ENCODE data around the gene CA9. TPM values are rescaled to one million over a fixed set of nuclear protein-coding genes. Genes with fewer than 3 reads are reported as not detected.

Gene CA9
- total RNA-seq, 1 experiment from 2014 or later: 1.0 TPM

GRCh38 chr9:35713578-35713977, 39.9 kb downstream of the CA9 start (continued):
- TF ChIP-seq, protein P1, sequence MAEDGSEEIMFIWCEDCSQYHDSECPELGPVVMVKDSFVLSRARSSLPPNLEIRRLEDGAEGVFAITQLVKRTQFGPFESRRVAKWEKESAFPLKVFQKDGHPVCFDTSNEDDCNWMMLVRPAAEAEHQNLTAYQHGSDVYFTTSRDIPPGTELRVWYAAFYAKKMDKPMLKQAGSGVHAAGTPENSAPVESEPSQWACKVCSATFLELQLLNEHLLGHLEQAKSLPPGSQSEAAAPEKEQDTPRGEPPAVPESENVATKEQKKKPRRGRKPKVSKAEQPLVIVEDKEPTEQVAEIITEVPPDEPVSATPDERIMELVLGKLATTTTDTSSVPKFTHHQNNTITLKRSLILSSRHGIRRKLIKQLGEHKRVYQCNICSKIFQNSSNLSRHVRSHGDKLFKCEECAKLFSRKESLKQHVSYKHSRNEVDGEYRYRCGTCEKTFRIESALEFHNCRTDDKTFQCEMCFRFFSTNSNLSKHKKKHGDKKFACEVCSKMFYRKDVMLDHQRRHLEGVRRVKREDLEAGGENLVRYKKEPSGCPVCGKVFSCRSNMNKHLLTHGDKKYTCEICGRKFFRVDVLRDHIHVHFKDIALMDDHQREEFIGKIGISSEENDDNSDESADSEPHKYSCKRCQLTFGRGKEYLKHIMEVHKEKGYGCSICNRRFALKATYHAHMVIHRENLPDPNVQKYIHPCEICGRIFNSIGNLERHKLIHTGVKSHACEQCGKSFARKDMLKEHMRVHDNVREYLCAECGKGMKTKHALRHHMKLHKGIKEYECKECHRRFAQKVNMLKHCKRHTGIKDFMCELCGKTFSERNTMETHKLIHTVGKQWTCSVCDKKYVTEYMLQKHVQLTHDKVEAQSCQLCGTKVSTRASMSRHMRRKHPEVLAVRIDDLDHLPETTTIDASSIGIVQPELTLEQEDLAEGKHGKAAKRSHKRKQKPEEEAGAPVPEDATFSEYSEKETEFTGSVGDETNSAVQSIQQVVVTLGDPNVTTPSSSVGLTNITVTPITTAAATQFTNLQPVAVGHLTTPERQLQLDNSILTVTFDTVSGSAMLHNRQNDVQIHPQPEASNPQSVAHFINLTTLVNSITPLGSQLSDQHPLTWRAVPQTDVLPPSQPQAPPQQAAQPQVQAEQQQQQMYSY (CRISPR knock-in tag; IDR thresholded peaks at IDR 0.05): no peak
- no peak for TF ChIP-seq NR1H2 (CRISPR knock-in tag; IDR thresholded peaks at IDR 0.05)

- ChIA-PET CTCF (interaction anchor here (2.3 to 4.1 kb wide), 2 partner anchors 17 to 18 kb away, joined by 12 to 29 read pairs; partner anchors contain the start of genes CREB3 and TLN1), POLR2A (no interaction called here)
- Mint-ChIP-seq H3K27me3 (ENCODE audit: low read depth) (no peaks in the 10 kb centered on the region), H3K4me3 (no peak overlapping the region), H3K27ac (no peak overlapping the region), H3K4me1 (no peaks in the 10 kb centered on the region), H3K9me3 (no peaks in the 10 kb centered on the region), H3K36me3 (peaks cover 80% of the 10 kb centered on the region)
- ATAC-seq (no peak), DNase-seq (ENCODE audit: low spot score) (no peak)
- TF ChIP-seq, protein P2, sequence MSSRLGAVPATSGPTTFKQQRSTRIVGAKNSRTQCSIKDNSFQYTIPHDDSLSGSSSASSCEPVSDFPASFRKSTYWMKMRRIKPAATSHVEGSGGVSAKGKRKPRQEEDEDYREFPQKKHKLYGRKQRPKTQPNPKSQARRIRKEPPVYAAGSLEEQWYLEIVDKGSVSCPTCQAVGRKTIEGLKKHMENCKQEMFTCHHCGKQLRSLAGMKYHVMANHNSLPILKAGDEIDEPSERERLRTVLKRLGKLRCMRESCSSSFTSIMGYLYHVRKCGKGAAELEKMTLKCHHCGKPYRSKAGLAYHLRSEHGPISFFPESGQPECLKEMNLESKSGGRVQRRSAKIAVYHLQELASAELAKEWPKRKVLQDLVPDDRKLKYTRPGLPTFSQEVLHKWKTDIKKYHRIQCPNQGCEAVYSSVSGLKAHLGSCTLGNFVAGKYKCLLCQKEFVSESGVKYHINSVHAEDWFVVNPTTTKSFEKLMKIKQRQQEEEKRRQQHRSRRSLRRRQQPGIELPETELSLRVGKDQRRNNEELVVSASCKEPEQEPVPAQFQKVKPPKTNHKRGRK (CRISPR knock-in tag; IDR thresholded peaks at IDR 0.05; ENCODE audit: borderline replicate concordance): no peak
- no peak for TF ChIP-seq NFATC4 (CRISPR knock-in tag; IDR thresholded peaks at IDR 0.05)
- TF ChIP-seq NFE2L1 (CRISPR knock-in tag; IDR thresholded peaks at IDR 0.05): no peak
- no peak for TF ChIP-seq SP1 (CRISPR knock-in tag; conservative IDR thresholded peaks at IDR 0.05)
- TF ChIP-seq TCF7 (CRISPR knock-in tag; IDR thresholded peaks at IDR 0.05; ENCODE audit: low read depth): no peak
- no peak for TF ChIP-seq ZBTB43 (CRISPR knock-in tag; IDR thresholded peaks at IDR 0.05)
- TF ChIP-seq E2F4 (CRISPR knock-in tag; IDR thresholded peaks at IDR 0.05; ENCODE audit: borderline replicate concordance, low read depth): no peak
- no peak for TF ChIP-seq SOX15 (CRISPR knock-in tag; IDR thresholded peaks at IDR 0.05)
- TF ChIP-seq, protein P3, sequence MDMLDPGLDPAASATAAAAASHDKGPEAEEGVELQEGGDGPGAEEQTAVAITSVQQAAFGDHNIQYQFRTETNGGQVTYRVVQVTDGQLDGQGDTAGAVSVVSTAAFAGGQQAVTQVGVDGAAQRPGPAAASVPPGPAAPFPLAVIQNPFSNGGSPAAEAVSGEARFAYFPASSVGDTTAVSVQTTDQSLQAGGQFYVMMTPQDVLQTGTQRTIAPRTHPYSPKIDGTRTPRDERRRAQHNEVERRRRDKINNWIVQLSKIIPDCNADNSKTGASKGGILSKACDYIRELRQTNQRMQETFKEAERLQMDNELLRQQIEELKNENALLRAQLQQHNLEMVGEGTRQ (CRISPR knock-in tag; IDR thresholded peaks at IDR 0.05): no peak
- TF ChIP-seq GABPB1 (CRISPR knock-in tag; IDR thresholded peaks at IDR 0.05): no peak
- TF ChIP-seq TEAD1 (CRISPR knock-in tag; IDR thresholded peaks at IDR 0.05): no peak
These were observed 40.4 kb downstream of the CA9 start for GRCh38 chr9:35714123-35714522.

GRCh38 chr9:35714579-35715252, 41.0 kb downstream of the CA9 start:
- ATAC-seq (no peak), DNase-seq (ENCODE audit: low spot score) (no peak)
- Mint-ChIP-seq H3K9me3 (no peaks in the 10 kb centered on the region), H3K27ac (no peak overlapping the region), H3K4me3 (no peak overlapping the region), H3K4me1 (no peaks in the 10 kb centered on the region), H3K27me3 (ENCODE audit: low read depth) (no peaks in the 10 kb centered on the region), H3K36me3 (peaks cover 82% of the 10 kb centered on the region)
- POLR2A ChIA-PET: interaction anchor here (1.0 kb wide), 1 partner anchor 25 kb away, joined by 3 read pairs; the partner anchor contains the start of gene TPM2
- CTCF ChIA-PET: interaction anchor here (2.3 to 4.1 kb wide), 2 partner anchors 17 to 18 kb away, joined by 12 to 29 read pairs; partner anchors contain the start of genes CREB3 and TLN1
- TF ChIP-seq, protein P4, sequence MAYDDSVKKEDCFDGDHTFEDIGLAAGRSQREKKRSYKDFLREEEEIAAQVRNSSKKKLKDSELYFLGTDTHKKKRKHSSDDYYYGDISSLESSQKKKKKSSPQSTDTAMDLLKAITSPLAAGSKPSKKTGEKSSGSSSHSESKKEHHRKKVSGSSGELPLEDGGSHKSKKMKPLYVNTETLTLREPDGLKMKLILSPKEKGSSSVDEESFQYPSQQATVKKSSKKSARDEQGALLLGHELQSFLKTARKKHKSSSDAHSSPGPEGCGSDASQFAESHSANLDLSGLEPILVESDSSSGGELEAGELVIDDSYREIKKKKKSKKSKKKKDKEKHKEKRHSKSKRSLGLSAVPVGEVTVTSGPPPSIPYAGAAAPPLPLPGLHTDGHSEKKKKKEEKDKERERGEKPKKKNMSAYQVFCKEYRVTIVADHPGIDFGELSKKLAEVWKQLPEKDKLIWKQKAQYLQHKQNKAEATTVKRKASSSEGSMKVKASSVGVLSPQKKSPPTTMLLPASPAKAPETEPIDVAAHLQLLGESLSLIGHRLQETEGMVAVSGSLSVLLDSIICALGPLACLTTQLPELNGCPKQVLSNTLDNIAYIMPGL (CRISPR knock-in tag; IDR thresholded peaks at IDR 0.05): no peak
- no peak for TF ChIP-seq SMAD4 (CRISPR knock-in tag; IDR thresholded peaks at IDR 0.05)
- no peak for TF ChIP-seq ERG (CRISPR knock-in tag; IDR thresholded peaks at IDR 0.05)
- no peak for TF ChIP-seq ATF3 (CRISPR knock-in tag; conservative IDR thresholded peaks at IDR 0.05)
- TF ChIP-seq NR1H2 (CRISPR knock-in tag; IDR thresholded peaks at IDR 0.05): no peak
- TF ChIP-seq JAZF1 (CRISPR knock-in tag; IDR thresholded peaks at IDR 0.05): no peak
- TF ChIP-seq ZNF219 (CRISPR knock-in tag; IDR thresholded peaks at IDR 0.05; ENCODE audit: borderline replicate concordance): no peak
- TF ChIP-seq NFATC4 (CRISPR knock-in tag; IDR thresholded peaks at IDR 0.05): no peak

Measured in WTC11 (cell line).